PFSK-1 (cell line): ENCODE data around the gene VTI1A.

Source experiments
- POLR2AphosphoS5 ChIP-seq: IDR thresholded peaks from 2 replicates; pipeline ENCODE4 v1.6.1; 2012; ENCODE audit warnings: low read depth, mild to moderate bottlenecking, control low read depth, low read length, moderate library complexity
- SIN3A ChIP-seq: IDR thresholded peaks from 2 replicates; pipeline ENCODE4 v1.6.1; 2012; ENCODE audit warnings: mild to moderate bottlenecking, low read length, moderate library complexity, borderline replicate concordance; ENCODE audit not compliant: insufficient read depth
- TAF1 ChIP-seq: IDR thresholded peaks from 2 replicates; pipeline ENCODE4 v1.6.1; 2012; ENCODE audit warnings: low read length, control low read depth, borderline replicate concordance; ENCODE audit not compliant: insufficient read depth

DNA sequence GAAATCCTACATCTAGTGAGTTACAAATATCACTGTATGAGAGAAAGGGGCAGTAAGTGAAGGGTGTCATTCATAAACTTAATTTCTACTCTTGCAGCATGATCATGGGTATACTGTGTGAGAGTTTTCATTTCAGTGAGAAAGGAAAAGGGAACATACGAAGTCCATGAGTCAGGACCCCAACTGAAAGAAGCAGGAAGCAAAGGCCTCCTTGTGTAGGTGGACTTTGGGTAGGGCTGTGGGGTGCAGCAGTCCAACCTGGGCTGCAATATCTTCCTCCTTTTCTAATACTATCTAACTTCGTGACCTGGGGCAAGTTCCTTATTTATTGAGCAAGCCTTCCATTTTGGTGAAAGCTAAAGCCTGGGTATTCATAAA lies 254.9 kb downstream of the VTI1A start:
- TF ChIP-seq SIN3A = no peak
- TF ChIP-seq POLR2AphosphoS5 = no peak
- no peak for TF ChIP-seq TAF1
